MM.1S (cell line): Measurements from ENCODE around the gene UNC13A.

Experiments used
- CTCF ChIP-seq: fragments of 300-600 bp; sonication (generic); IDR thresholded peaks from 2 replicates; pipeline ENCODE4 v1.5.1; 2016; ENCODE audit warnings: antibody characterized with exemption, low read length, mixed read lengths
- EZH2phosphoT487 ChIP-seq: fragments of 300-600 bp; sonication (generic); IDR thresholded peaks from 2 replicates; pipeline ENCODE4 v1.6.1; 2018; ENCODE audit warnings: antibody characterized with exemption, low read length

GRCh38 chr19:17680230-17680722, 7.9 kb downstream of the UNC13A start:
- TF ChIP-seq CTCF (no peak), EZH2phosphoT487 (no peak)
